Activated CD4-positive, alpha-beta T cell treated with anti-CD3 and anti-CD28 coated beads, Interleukin-2, amount 50 U/mL, for 4 hours (primary cell): ENCODE measurements around the gene GGTLC1.
A peak's percentile ranks its signal among the peaks of the same experiment; 100 is the strongest.
"Not testable (repeated sequence)": the region's sequence is repeated elsewhere in the genome, so short reads cannot be mapped to it uniquely, and the experiment has no call there.

Experiments used
- DNase-seq, 2 experiments: peaks; one replicate each; pipeline ENCODE4 v3.0.0-alpha.2; 2020

Gene GGTLC1

GRCh38 chr20:23988561-23988960 lies at the start of gene GGTLC1:
Gene GGTLC1, minus strand, starts transcription at chr20:23988779. Its CDS starts 2,168 bp downstream, at chr20:23986611.
- no peak for DNase-seq

- no peak for DNase-seq
Observed at GRCh38 chr20:24034820-24035219, 46.2 kb upstream of the GGTLC1 start.

GRCh38 chr20:24033565-24033964 lies 45.0 kb upstream of the GGTLC1 start:
- no peak for DNase-seq

GRCh38 chr20:24033151-24033550 lies 44.6 kb upstream of the GGTLC1 start:
- no peak for DNase-seq

- DNase-seq = no peak
Observed at GRCh38 chr20:24032400-24032898, 43.9 kb upstream of the GGTLC1 start.

- DNase-seq = peak; percentile 63 to 65
Observed at GRCh38 chr20:24027229-24027628, 38.6 kb upstream of the GGTLC1 start.

GRCh38 chr20:24022621-24023180 lies 34.1 kb upstream of the GGTLC1 start:
- DNase-seq = no peak

GRCh38 chr20:24018796-24019195 lies 30.2 kb upstream of the GGTLC1 start:
- DNase-seq = no peak

GRCh38 chr20:24017458-24017755 lies 28.8 kb upstream of the GGTLC1 start:
- DNase-seq = no peak

GRCh38 chr20:24016607-24017457 lies 28.3 kb upstream of the GGTLC1 start:
- DNase-seq = no peak

GRCh38 chr20:24013953-24014352 lies 25.4 kb upstream of the GGTLC1 start:
- no peak for DNase-seq

GRCh38 chr20:24011282-24011681 lies 22.7 kb upstream of the GGTLC1 start:
- no peak for DNase-seq

GRCh38 chr20:24007758-24008157 lies 19.2 kb upstream of the GGTLC1 start:
- no peak for DNase-seq

GRCh38 chr20:24007073-24007595 lies 18.6 kb upstream of the GGTLC1 start:
- no peak for DNase-seq

GRCh38 chr20:24006626-24007025 lies 18.0 kb upstream of the GGTLC1 start:
- DNase-seq = no peak

GRCh38 chr20:24004471-24004870 lies 15.9 kb upstream of the GGTLC1 start:
- DNase-seq = no peak

- no peak for DNase-seq
Observed at GRCh38 chr20:24002896-24003295, 14.3 kb upstream of the GGTLC1 start.

- no peak for DNase-seq
Observed at GRCh38 chr20:24001712-24002405, 13.3 kb upstream of the GGTLC1 start.

- no peak for DNase-seq
Observed at GRCh38 chr20:23998844-23999243, 10.3 kb upstream of the GGTLC1 start.

- DNase-seq = no peak
Observed at GRCh38 chr20:23998392-23998791, 9.8 kb upstream of the GGTLC1 start.

GRCh38 chr20:23995905-23996666 lies 7.5 kb upstream of the GGTLC1 start:
- DNase-seq = peak; percentile 61 to 63

- not testable (repeated sequence) for DNase-seq
Observed at GRCh38 chr20:23995291-23995690, 6.7 kb upstream of the GGTLC1 start.
